ENCODE data around the gene PDE6A.

DNA sequence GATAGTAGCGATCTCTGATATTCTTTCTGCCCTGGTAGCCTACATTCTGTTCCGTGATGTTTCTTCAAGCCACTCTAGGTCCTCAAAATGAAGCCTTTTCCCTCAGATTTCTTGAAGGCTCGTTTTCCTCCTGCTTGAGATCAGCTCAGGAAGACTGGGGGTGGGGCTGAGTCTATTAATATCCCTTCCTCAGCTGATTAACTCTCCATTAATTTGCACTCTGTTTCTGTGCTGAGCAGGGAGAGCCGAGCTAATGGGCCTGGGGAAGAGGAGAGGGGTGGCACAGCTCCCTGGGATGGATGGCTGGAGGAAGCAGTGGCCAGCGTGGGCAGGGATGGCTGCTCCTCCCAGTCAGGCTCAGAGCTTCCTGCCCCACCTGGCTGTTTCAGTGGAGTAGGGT lies 121.2 kb downstream of the PDE6A start:
- TF ChIP-seq POLR2A (IDR thresholded peaks at IDR 0.05) (no peak), EP300 (IDR thresholded peaks at IDR 0.05) (no peak)
- TF ChIP-seq, protein P1, sequence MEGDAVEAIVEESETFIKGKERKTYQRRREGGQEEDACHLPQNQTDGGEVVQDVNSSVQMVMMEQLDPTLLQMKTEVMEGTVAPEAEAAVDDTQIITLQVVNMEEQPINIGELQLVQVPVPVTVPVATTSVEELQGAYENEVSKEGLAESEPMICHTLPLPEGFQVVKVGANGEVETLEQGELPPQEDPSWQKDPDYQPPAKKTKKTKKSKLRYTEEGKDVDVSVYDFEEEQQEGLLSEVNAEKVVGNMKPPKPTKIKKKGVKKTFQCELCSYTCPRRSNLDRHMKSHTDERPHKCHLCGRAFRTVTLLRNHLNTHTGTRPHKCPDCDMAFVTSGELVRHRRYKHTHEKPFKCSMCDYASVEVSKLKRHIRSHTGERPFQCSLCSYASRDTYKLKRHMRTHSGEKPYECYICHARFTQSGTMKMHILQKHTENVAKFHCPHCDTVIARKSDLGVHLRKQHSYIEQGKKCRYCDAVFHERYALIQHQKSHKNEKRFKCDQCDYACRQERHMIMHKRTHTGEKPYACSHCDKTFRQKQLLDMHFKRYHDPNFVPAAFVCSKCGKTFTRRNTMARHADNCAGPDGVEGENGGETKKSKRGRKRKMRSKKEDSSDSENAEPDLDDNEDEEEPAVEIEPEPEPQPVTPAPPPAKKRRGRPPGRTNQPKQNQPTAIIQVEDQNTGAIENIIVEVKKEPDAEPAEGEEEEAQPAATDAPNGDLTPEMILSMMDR (IDR thresholded peaks at IDR 0.05) = no peak

Measured in ovary (tissue), 3 donors.